Keratinocyte (primary cell): ENCODE results near the gene RNF150.

ENCODE experiments used
- CTCF ChIP-seq, 3 experiments: IDR thresholded peaks in 1 of 3; conservative IDR thresholded peaks in 1 of 3; optimal IDR thresholded peaks in 1 of 3; 2 replicates in 2 of 3; 3 replicates in 1 of 3; pipeline versions ENCODE3 to v1.5.1; 2011; ENCODE audit warnings: low read length in 3 of 3, mild to moderate bottlenecking in 3 of 3, moderate library complexity in 2 of 3, control low read depth in 1 of 3, inconsistent platforms in 1 of 3; ENCODE audit not compliant: insufficient read depth in 2 of 3; ENCODE audit errors: extremely low read depth in 1 of 3
- EZH2 ChIP-seq: IDR thresholded peaks from one replicate; pipeline ENCODE4 v1.6.1; 2012; ENCODE audit warnings: inconsistent platforms, mild to moderate bottlenecking, low read length, moderate library complexity

- TF ChIP-seq CTCF (optimal IDR thresholded peaks at IDR 0.05 in 1 of 3, IDR thresholded peaks at IDR 0.05 in 1 of 3, conservative IDR thresholded peaks at IDR 0.05 in 1 of 3; ENCODE audit: extremely low read depth in 1 of 3, insufficient read depth in 2 of 3, low read length in 3 of 3) (no peak), EZH2 (no peak)
Measured at GRCh38 chr4:140969296-140969695, 164.0 kb downstream of the RNF150 start.
